GM18507 (cell line): Measurements from ENCODE around the gene TLCD3B.
"Not testable (repeated sequence)": the region's sequence is repeated elsewhere in the genome, so short reads cannot be mapped to it uniquely, and the experiment has no call there.

Source experiments
- DNase-seq: peaks from one replicate; pipeline ENCODE4 v3.0.0; 2011; ENCODE audit warnings: low read depth; ENCODE audit not compliant: insufficient read length; ENCODE audit errors: extremely low spot score
- FAIRE-seq: peaks from 2 replicates; lab custom pipeline; 2011; peaks lifted over from hg19 to GRCh38; lab: Jason Lieb, UNC

Gene TLCD3B

DNA sequence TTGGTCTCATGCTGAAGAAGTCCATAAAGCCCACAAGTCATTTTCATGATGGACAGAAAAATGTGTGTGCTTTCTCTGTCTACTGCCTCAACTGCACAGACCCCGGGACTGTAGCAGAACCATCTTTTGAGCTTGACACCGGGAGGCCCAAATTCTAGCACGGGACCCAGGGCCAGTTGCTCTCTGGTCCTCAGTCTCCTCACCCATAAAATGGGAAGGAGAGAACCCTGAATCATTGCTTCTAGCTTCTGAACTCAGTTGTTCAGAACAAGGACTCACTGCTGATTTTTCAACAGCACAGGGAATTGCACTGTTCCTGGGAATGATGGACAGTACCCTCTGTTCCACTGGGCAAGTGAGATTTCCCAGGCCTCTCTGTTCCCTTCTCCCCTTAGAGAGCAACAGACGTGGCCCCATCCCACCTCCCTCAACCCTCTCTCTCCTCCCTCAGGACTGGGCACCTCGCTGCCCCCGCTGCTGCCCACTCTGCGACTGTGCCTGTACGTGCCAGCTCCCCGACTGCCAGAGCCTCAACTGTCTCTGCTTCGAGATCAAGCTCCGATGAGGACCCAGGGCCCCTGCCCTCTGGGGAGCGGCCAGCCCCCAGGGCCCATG, 32.3 kb upstream of the TLCD3B start:
- DNase-seq: no peak
- no peak for FAIRE-seq

DNA sequence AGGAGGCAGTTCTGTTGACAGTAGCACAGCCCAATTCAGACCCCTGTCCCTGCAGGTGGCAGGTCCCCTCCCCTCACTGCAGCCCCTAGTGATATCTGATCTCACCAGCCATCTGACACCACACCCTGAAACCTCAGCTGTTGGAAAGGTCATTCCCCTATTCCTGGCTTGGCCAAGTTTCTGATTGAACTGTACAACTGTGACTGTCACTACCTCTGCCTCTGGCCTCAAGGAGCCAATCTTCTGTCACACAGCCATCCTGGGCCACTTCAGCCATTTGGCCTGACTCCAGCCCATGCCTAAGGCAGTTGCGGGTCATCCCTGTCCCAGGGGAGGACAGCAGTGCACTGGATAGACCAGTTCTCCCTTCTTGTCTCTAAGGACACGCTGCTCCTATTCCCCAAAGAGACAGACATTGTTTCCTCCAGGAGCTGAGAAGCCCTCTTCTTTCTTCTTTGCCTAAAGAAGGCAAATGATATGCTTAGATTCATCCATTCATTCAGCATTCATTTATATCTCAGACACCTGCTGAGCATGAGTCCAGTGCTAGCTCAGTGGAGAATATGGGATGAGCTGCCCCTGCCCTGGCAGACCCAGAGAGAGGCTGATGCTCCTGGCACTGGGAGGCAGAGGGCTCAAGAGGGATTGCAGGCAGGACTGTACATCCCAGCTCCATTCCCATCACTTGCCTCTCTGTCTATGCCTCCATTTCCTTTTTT, 29.9 kb upstream of the TLCD3B start:
- no peak for FAIRE-seq

DNA sequence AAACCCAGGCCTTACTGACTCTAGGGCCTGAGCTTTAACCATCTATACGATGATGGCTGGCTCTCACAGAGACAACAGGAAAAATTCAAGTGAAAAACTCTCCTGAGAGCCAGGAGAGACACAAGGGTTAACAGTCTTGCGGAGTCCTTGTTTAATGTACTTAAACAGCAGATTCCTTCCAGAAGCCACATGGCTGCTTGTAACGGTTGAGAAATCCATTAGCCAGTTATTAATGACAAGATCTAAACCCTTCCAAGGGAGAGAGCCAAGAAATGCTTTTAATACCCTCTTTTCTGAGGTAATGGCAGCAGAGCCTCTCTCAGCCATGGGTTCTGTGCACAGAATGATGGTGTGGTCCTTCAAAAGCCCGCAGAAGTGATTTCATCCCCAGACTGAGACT, 29.3 kb upstream of the TLCD3B start:
- no peak for FAIRE-seq
- no peak for DNase-seq

More for the DNA sequence above, 29.9 kb upstream of the TLCD3B start:
- DNase-seq: no peak

DNA sequence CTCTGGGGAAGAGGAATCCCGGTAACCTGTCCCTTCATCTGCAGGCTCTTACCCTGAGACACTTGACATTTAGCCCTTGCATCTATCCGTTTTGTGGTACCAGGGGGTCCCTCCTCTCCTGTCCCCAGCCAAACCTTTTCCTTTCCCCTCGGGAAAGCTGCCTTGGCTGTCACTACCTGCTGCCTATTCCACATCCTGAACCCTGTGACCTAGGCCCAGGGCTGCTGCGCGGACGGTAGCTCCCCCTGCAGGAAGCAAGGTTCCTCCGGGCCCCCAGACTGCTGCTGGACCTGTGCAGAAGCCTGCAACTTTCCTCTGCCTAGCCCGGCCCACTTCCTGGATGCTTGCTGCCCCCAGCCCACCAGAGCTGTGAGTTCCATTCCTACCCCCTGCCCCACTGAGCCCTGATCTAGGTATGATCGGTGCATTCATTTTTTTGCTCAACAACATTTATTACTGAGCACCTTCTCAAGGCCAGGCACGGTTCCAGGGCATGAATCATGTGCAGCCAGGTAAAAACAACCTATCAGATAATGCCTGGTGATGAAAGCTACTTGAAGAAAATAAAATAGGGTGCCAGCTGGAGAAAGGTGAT, 24.0 kb upstream of the TLCD3B start:
- no peak for FAIRE-seq
- DNase-seq: no peak

DNA sequence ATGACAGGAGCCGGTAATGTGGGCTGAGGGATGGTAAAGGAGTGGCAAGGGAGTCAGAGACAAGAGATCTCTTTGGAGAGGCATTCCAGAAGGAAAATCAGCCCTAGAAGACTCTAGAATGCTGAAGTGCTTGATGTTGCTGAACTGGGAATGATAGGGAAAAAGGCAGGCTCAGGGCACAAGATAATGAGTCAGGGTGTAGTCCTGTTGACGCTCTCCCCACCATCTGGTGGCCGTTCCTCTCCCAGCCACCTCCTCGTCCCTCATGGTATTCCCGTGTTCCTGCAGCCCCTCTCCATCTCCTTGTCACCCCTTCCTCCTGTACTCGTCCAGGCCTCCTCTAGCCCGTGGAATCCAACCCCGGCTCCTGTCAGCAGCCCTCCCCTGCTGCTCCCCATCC, 23.4 kb upstream of the TLCD3B start:
- no peak for DNase-seq
- no peak for FAIRE-seq

DNA sequence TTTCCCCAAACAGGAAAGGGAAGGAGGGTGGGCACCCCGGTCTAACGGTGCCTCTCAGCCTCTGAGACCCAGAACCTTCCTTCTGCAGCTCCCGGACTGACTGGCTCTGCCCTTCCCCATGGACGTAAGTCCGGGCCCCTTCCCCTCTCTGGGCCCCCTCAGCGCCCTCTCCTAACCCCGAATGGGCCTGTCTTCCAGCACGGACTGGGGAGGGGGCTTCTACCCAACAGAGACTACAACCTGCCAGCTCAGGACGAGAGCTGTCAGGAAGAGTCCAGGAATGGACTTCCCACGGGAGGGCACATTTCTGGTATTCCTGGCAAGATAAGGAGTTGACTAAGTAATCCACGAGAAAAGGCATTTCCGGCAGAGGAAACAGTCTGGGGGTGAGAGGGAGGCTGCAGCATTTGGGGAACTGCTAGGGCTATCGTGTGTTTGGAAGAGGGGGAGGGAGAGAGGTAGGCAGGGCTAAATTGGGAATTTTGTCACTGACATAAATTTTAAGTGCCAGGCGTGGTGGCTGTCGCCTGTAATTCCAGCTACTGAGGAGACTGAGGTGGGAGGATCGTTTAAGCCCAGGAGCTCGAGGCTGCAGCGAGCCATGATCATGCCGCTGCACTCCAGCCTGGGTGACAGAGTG, 22.4 kb upstream of the TLCD3B start:
- no peak for FAIRE-seq
- no peak for DNase-seq

DNA sequence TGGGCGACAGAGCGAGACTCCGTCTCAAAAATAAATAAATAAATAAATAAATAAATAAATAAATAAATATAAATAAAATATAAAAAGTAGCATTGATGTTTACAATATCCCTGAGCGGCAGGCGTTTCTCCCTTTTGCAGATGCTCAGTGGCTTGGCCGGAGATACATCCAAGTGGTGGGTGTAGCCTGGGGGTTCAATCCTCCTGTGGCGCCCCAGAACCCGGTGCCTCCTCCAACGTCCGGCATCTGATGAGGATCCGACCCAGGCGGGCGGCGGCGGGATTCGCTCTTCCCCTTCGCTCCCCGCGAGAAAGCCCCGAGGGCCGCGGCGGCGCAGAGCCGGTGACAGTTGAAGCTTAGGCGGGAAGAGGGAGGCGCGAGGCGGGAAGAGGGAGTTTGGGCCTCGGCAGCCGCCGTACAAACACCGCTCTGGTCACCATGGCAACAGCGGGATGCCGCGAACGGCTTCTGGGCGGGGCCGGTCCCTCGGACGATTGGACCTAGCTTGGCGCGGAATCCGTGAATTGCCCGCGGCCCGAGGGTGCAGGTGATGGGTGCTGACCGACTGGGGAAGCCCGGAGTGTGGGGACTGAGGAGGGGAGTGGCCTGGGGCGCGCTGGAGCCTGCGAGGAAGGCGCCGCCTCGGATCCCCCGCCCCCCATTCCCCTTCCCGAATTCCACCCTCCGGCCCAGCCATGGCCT, 21.8 kb upstream of the TLCD3B start:
- DNase-seq: peak; percentile 95
- FAIRE-seq: peak; percentile 90

DNA sequence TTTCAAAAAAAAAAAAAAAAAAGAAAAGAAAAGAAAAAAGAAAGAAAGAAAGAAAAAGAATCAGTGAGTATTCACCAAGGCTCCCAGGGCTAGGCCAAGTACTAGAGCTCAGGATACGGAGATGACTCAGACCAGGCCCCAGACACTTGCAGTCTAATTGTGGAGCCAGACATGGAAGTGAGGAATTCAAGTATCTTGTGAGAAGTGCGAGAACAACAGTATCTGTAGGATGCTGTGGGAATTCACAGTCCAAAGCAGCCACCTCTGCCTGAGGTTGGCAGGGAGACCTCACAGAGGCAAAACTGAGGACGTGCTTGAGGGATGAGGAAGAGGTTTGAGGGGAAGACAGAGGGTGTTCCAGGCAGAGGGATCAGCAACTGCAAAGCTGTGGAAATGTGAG, 20.4 kb upstream of the TLCD3B start:
- DNase-seq: no peak
- FAIRE-seq: no peak

DNA sequence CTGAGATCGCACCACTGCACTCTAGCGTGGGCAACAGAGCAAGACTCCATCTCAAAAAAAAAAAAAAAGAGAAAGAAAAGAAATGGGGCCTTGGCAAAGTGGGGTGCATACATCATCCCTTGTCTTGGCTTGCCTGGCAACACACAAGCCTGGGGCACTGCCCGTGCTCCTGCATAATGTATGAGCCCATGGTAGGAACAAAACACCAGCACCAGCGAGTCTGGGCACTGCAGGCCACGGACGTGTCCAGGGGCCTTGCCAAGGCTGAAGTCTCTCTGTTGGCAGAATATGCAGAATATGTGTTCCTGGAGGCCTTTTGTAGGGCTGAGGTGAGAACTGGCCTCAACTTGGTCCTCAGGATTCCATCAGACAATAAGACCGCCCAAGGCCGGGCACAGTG, 18.8 kb upstream of the TLCD3B start:
- DNase-seq (no peak), FAIRE-seq (no peak)

DNA sequence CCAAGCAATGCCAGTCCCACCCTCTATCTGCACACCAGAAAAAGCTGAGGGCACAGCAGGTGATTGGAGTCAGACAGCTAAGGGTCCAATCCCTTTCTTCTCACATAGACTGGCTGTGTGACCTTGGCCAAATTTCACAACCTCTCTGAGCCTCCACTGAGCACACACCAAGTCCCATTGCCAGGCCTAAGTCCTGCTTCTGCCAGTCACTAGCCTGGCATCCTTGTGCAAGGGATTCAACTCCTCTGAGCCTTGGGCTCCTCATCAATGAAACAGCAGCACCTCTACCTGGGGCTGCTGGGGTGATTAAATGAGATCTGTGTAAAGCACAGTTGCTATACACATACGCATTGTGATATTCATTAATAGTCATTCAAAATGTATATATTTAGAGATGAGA, 15.5 kb upstream of the TLCD3B start:
- FAIRE-seq (no peak), DNase-seq (no peak)

DNA sequence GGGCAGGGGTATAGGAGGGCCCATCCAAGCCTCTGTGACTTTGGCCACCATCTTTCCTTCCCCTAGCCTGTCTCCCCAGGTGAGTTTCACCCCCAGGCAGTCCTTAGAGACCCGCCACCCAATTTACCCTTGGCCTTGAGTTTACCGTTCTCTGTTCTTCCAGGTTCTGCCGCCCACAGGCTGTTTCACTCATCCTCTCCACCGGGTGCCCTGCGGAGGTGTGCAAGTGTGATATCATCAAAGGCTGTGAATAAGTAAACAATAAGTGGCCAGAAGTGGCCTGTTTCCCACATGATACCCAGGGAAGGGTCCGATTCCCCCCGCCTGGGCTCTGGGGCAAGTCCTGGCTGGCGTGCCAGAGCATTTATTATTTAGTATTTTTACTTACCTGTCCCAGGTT, 15.1 kb upstream of the TLCD3B start:
- FAIRE-seq (no peak), DNase-seq (no peak)

DNA sequence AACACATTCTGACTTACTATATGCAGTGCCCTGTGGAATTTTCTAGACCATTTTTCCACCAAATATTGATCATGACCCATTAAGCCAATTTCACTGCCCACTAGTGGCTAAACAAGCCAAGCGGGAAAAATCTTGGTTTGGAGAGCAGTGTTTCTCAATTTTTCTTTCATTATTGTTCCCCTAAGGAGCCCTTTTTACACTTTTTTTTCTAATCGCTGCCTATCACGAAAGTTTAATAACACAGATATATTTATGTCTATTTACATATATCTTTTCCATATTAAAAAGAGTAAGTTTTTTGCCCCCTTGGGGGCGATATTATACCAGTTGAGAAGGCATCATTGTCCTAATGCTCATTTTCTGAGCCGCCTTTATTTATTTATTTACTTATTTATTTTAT, 10.8 kb upstream of the TLCD3B start:
- FAIRE-seq (no peak), DNase-seq (no peak)

DNA sequence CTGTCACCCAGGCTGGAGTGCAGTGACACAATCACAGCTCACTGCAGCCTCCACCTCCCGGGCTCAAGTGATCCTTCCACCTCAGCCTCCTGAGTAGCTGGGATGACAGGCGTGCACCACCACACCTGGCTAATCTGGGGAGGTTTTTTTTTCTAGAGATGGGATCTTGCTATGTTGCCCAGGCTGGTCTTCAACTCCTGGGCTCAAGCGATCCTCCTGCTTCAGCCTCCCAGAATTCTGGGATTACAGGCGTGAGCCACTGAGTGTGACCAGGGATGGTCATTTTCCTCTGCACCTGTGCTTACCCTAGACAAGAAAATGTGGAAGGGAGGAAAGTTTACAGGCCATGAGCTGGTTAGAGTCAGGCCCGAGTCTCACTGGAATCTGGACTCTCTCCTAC, 9.6 kb upstream of the TLCD3B start:
- FAIRE-seq, DNase-seq: not testable (repeated sequence)

DNA sequence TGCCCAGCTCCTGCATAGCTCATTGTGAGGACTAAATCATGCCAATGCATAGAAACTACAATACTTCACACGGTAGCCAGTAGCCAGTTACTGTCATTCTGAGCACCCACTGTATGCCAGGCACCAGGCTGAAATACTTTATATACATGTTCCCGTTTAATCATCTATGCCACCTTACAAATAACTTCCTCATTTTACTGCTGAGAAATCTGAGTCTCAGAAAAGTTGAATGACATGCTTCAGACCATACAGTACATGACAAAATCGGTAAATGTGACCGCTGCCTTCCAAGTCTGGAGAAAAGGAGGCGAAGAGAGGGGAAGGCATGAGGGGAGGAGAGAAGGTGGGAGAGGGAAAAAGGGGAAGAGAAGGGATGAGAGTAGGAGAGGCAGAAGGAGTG, 9.2 kb upstream of the TLCD3B start:
- DNase-seq (no peak), FAIRE-seq (no peak)

DNA sequence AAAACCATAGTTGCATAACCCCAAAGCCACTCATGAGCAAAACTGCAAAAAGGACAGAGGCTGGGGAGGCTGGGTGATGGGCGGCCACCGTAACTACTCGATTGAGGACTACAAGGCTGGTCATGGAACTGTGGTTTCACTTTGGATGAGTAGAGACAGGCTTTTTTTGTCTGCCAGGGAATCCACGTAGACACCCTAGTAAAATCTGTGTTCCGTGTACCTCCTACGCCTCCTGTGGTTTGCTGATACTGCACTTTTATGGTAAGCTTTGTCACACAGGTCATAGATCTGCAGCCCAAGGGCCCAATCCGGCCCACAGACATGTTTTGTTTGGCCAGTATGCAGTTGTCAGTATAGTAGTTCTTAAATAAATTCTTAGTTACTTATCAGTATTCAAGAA, 2.2 kb upstream of the TLCD3B start:
- DNase-seq (no peak), FAIRE-seq (peak; percentile 64)

DNA sequence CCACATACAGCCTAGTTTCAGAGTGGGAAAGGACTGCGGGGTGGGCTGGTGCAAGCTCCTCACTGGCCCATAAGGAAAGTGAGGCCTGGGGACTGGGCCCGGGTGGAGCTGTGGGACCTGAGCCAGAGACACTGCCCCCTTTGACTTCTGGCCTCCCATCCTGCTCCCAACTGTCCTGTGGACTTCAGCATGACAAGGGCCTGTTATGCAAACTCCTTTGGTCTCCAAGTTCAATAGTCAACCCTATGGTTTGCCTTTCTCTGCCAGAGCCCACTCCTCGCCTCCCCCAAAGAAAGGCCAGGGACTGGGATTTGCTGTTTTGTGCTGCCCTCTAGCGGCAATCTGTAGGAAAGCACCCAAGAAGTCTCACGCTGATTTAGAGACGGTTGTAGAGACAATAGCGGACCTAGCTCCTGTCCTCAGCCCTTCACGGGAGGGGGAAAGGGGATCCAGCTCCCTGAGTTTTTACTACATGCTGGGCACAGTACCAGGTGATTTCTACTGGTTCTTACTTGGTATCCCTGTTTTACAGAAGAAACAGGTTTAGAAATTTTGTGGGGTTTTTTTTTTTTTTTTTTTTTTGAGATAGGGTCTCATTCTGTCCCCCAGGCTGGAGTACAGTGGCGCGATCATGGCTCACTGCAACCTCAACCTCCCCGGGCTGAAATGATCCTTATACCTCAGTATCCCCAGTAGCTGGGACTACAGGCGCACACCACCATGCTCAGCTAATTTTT, 1.2 kb upstream of the TLCD3B start:
- DNase-seq: no peak
- FAIRE-seq: peak; percentile 74

DNA sequence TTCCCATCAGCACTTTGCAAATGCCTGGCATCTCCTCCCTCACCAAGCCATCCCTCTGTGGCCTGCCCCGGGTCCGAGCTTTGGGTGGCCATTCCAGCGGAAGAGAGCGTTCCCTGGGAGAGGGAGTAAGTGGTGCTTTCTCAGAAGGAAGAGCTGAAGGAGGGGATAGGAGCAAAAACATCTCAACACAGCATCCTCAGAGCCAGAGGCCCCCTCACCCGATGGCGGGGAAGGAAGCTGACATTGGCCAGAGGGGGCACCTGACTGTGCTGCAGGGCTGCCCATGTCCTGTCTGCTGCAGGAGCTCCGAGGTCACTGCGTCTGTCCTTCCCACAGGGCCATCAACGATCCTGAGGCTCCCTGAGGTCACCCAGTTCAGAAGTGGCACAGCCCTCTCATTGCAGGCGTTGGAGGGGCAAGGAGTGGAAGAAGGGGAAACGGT, 427 bp upstream of the TLCD3B start:
- FAIRE-seq: no peak

DNA sequence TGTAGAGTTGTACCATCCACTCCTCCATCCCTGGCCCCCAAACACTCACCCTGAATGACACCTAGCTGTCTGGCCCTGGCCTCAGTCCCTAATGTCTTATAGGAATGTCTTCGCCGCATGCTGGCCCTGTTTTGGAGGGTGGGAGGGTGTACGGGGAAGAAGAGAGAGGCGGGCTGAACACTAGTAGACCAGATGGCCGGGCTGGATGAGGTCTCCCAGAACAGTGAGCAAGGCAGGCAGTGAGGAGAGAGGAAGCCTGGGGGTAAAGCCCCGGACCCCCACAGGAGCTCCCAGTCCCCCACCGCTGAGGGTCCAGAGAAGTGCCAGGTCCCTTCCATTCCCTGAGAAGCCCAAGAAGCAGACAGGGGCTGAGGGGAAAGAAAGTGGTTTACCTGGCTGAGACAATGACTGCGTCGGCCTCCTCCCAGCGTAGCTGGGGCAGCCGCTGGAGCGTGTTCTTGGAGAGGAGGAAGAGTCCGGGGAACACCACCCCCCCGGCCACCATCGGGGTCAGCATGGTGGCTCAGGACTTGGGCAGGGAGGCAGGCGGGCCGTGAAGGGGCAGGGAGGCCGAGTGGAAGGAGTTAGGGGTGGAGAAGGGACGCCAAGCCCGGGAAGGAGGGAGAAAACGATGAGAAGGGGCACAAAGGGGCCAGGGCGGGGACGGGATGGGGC, 923 bp downstream of the TLCD3B start:
- FAIRE-seq (no peak), DNase-seq (no peak)

More for the DNA sequence above, 427 bp upstream of the TLCD3B start:
- DNase-seq: no peak
